Stimulated activated CD4-positive, alpha-beta T cell treated with anti-CD3 and anti-CD28 coated beads, Interleukin-2, amount 100 ng/mL, for 48 hours (primary cell): ENCODE results near the gene ZNF561.

ENCODE experiments used
- DNase-seq, 2 donors: peaks; one replicate each; pipeline ENCODE4 v3.0.0-alpha.2; 2020

The ZNF561 gene

GRCh38 chr19:9570255-9570654 is 50.8 kb downstream of the ZNF561 start:
- DNase-seq: no peak

- DNase-seq: no peak
Measured at GRCh38 chr19:9566729-9567128, 54.3 kb downstream of the ZNF561 start.

GRCh38 chr19:9565900-9566705 is 54.9 kb downstream of the ZNF561 start:
- DNase-seq: no peak
